ENCODE data around the gene OLA1. TPM values are rescaled to one million over a fixed set of nuclear protein-coding genes. Genes with fewer than 3 reads are reported as not detected.

The OLA1 gene
- total and polyA plus RNA-seq, 9 of the 15 experiments (the other 6 are each of a cell fraction or from before 2014, with no cell fraction given) = 208 to 353 (median 225) TPM

DNA sequence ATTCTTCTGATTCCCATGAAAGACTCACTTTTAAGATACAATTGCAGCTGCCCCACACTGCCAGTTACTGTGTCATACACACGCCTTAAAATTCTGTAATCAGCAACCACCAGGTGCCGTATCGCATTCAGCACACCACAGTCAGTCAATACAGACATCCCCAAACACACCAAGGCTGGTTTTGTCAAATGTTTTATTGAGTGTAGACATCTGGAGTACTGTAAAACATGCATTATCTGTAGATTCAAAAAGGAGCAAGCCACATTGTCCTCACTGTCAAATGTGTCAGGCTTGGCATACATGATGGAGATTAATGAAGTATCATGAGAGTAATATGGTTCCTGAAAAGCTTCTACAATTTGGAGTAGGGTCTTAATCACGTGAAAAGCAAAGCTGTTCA, 173.5 kb downstream of the OLA1 start (continued):
- TF ChIP-seq, protein P1, sequence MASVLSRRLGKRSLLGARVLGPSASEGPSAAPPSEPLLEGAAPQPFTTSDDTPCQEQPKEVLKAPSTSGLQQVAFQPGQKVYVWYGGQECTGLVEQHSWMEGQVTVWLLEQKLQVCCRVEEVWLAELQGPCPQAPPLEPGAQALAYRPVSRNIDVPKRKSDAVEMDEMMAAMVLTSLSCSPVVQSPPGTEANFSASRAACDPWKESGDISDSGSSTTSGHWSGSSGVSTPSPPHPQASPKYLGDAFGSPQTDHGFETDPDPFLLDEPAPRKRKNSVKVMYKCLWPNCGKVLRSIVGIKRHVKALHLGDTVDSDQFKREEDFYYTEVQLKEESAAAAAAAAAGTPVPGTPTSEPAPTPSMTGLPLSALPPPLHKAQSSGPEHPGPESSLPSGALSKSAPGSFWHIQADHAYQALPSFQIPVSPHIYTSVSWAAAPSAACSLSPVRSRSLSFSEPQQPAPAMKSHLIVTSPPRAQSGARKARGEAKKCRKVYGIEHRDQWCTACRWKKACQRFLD (CRISPR knock-in tag; IDR thresholded peaks at IDR 0.05) = peak; percentile 79
- peak; percentile 94 for TF ChIP-seq EP300 (IDR thresholded peaks at IDR 0.05; ENCODE audit: low read length)
- TF ChIP-seq SRSF7 (optimal IDR thresholded peaks at IDR 0.05; ENCODE audit: low read depth, low read length) = no peak
- TF ChIP-seq, protein P2, sequence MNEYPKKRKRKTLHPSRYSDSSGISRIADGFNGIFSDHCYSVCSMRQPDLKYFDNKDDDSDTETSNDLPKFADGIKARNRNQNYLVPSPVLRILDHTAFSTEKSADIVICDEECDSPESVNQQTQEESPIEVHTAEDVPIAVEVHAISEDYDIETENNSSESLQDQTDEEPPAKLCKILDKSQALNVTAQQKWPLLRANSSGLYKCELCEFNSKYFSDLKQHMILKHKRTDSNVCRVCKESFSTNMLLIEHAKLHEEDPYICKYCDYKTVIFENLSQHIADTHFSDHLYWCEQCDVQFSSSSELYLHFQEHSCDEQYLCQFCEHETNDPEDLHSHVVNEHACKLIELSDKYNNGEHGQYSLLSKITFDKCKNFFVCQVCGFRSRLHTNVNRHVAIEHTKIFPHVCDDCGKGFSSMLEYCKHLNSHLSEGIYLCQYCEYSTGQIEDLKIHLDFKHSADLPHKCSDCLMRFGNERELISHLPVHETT (CRISPR knock-in tag; conservative IDR thresholded peaks at IDR 0.05 in 1 of 2, IDR thresholded peaks at IDR 0.05 in 1 of 2) = peak in 1 of 2 experiments; percentile 67; a peak in 2 of 4 replicates
- TF ChIP-seq MTA2 (IDR thresholded peaks at IDR 0.05; ENCODE audit: low read depth) = peak; percentile 98
- TF ChIP-seq RBM39 (optimal IDR thresholded peaks at IDR 0.05; ENCODE audit: low read depth, low read length) = no peak
- TF ChIP-seq CBFA2T3 (IDR thresholded peaks at IDR 0.05) = peak; percentile 98
- TF ChIP-seq DMBX1 (CRISPR knock-in tag; IDR thresholded peaks at IDR 0.05; ENCODE audit: borderline replicate concordance) = peak; percentile 89
- TF ChIP-seq SETDB1 (IDR thresholded peaks at IDR 0.05; ENCODE audit: low read length) = no peak
- peak; percentile 44 for TF ChIP-seq MAFG (tag; conservative IDR thresholded peaks at IDR 0.05)
- TF ChIP-seq ZFX (CRISPR knock-in tag; IDR thresholded peaks at IDR 0.05) = no peak
- no peak for TF ChIP-seq PRMT5 (CRISPR knock-in tag; IDR thresholded peaks at IDR 0.05)
- peak; percentile 30 for TF ChIP-seq BRD9 (IDR thresholded peaks at IDR 0.05; ENCODE audit: low read depth, partially characterized antibody)
- TF ChIP-seq MBD2 (IDR thresholded peaks at IDR 0.05; ENCODE audit: borderline replicate concordance, low read depth) = no peak
- no peak for TF ChIP-seq NR4A1 (CRISPR knock-in tag; IDR thresholded peaks at IDR 0.05)
- peak; percentile 66 for TF ChIP-seq NR4A1 (tag; IDR thresholded peaks at IDR 0.05)
- no peak for TF ChIP-seq SMARCB1 (IDR thresholded peaks at IDR 0.05; ENCODE audit: insufficient read length, low read depth)
- no peak for TF ChIP-seq NR2C1 (IDR thresholded peaks at IDR 0.05)
- 0 out of 2 replicates have a peak, but pooled peaks have one; percentile 41 for TF ChIP-seq NR2C1 (tag; IDR thresholded peaks at IDR 0.05)
- TF ChIP-seq, protein P3, sequence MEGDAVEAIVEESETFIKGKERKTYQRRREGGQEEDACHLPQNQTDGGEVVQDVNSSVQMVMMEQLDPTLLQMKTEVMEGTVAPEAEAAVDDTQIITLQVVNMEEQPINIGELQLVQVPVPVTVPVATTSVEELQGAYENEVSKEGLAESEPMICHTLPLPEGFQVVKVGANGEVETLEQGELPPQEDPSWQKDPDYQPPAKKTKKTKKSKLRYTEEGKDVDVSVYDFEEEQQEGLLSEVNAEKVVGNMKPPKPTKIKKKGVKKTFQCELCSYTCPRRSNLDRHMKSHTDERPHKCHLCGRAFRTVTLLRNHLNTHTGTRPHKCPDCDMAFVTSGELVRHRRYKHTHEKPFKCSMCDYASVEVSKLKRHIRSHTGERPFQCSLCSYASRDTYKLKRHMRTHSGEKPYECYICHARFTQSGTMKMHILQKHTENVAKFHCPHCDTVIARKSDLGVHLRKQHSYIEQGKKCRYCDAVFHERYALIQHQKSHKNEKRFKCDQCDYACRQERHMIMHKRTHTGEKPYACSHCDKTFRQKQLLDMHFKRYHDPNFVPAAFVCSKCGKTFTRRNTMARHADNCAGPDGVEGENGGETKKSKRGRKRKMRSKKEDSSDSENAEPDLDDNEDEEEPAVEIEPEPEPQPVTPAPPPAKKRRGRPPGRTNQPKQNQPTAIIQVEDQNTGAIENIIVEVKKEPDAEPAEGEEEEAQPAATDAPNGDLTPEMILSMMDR (IDR thresholded peaks at IDR 0.05 in 2 of 3, conservative IDR thresholded peaks at IDR 0.05 in 1 of 3; ENCODE audit: insufficient read depth in 2 of 3, low read depth in 1 of 3, low read length in 3 of 3) = peak in 1 of 3 experiments; percentile 25; a peak in 2 of 6 replicates
- TF ChIP-seq, protein P4, sequence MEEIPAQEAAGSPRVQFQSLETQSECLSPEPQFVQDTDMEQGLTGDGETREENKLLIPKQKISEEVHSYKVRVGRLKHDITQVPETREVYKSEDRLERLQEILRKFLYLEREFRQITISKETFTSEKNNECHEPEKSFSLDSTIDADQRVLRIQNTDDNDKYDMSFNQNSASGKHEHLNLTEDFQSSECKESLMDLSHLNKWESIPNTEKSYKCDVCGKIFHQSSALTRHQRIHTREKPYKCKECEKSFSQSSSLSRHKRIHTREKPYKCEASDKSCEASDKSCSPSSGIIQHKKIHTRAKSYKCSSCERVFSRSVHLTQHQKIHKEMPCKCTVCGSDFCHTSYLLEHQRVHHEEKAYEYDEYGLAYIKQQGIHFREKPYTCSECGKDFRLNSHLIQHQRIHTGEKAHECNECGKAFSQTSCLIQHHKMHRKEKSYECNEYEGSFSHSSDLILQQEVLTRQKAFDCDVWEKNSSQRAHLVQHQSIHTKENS (CRISPR knock-in tag; IDR thresholded peaks at IDR 0.05) = no peak
- TF ChIP-seq ZNF197 (CRISPR knock-in tag; IDR thresholded peaks at IDR 0.05; ENCODE audit: low read depth) = peak; percentile 40; the same call in 1 of the 2 replicates
- peak; percentile 76; the same call in 1 of the 2 replicates for TF ChIP-seq HDAC2 (IDR thresholded peaks at IDR 0.05)
- TF ChIP-seq NCOR1 (IDR thresholded peaks at IDR 0.05) = peak; percentile 97

Data from K562 (cell line).